ENCODE results near the gene NAA50. TPM values are rescaled to one million over a fixed set of nuclear protein-coding genes. Genes with fewer than 3 reads are reported as not detected.

Gene NAA50
- total and polyA plus RNA-seq, 10 of the 15 experiments (the other 5 are each of a cell fraction or from before 2014, with no cell fraction given) = 31.7 to 205 (median 110) TPM

GRCh38 chr3:113697500-113698090 lies 48.5 kb downstream of the NAA50 start (continued):
- TF ChIP-seq TARDBP (IDR thresholded peaks at IDR 0.05; ENCODE audit: borderline replicate concordance) (no peak), CHD4 (IDR thresholded peaks at IDR 0.05) (no peak), IKZF2 (IDR thresholded peaks at IDR 0.05) (peak; percentile 44 to 46; a peak in 1 of 4 replicates), CTCF (IDR thresholded peaks at IDR 0.05 in 2 of 3, conservative IDR thresholded peaks at IDR 0.05 in 1 of 3; ENCODE audit: control insufficient read depth in 2 of 3, extremely low read depth in 1 of 3, insufficient read depth in 1 of 3, low read depth in 3 of 3, low read length in 3 of 3) (no peak), RCOR1 (conservative IDR thresholded peaks at IDR 0.05; ENCODE audit: low read depth, low read length) (no peak)

GRCh38 chr3:113696658-113697499 lies 49.2 kb downstream of the NAA50 start:
- RAD21 ChIA-PET (ENCODE audit: unreplicated experiment) = interaction anchor here (0.6 to 2.2 kb wide), 12 partner anchors 8 to 747 kb away, joined by 3 to 15 read pairs (median 3); partner anchors contain the start of gene ATP6V1A
- Histone ChIP-seq H2AFZ (ENCODE audit: control insufficient read depth, low read depth, low read length) (peak overlapping the region; percentile 89), H3K36me3 (ENCODE audit: control insufficient read depth in 2 of 2, insufficient read depth in 2 of 2, low read length in 1 of 2) (no peaks in the 10 kb centered on the region; a peak in 1 of 4 replicates), H4K20me1 (ENCODE audit: control insufficient read depth, insufficient read depth) (no peaks in the 10 kb centered on the region), H3K4me1 (ENCODE audit: control insufficient read depth, insufficient read depth, low read length) (peaks cover 8% of the 10 kb centered on the region; the same call in 1 of the 2 replicates), H3K9me3 (replicated peaks; ENCODE audit: control insufficient read depth, insufficient read depth, low read length) (no peaks in the 10 kb centered on the region), H3K9ac (ENCODE audit: control insufficient read depth, insufficient read depth, low read length) (peak overlapping the region; percentile 94), H3K27ac (ENCODE audit: control insufficient read depth, insufficient read depth) (peak overlapping the region; percentile 81), H3K4me3 (peak overlapping the region; percentile 88), H3K4me2 (ENCODE audit: control insufficient read depth, insufficient read depth) (peak overlapping the region; percentile 95), H3K79me2 (ENCODE audit: control insufficient read depth, insufficient read depth, low read length) (peaks cover 21% of the 10 kb centered on the region), H3K27me3 (replicated peaks in 1 of 2; ENCODE audit: control insufficient read depth in 2 of 2, insufficient read depth in 2 of 2, low read length in 1 of 2) (no peaks in the 10 kb centered on the region)
- ATAC-seq (peak; percentile 93), FAIRE-seq (peak; percentile 99), DNase-seq (ENCODE audit: low read depth, low spot score) (peak; percentile 98)
- POLR2A ChIA-PET = interaction anchor here (1.1 to 1.7 kb wide), 4 partner anchors 11 to 49 kb away, joined by 3 to 9 read pairs (median 4); partner anchors contain the start of genes ATP6V1A and NAA50
- under 1% methylated on average over 33 of the region's 38 CpGs for WGBS (ENCODE audit: insufficient coverage, insufficient replicate concordance, low lambda C conversion rate, missing lambda C conversion rate)
- in situ Hi-C loops (cut with MboI) (no loop called here), intact Hi-C loops (cut with micrococcal nuclease; ENCODE audit: unreplicated experiment) (no loop called here)
- CTCF ChIA-PET = interaction anchor here (0.8 to 3.3 kb wide), 5 partner anchors 33 to 181 kb away, joined by 3 to 18 read pairs (median 3); partner anchors contain the start of gene NAA50
- SMC1A ChIA-PET (ENCODE audit: uncharacterized antibody, unreplicated experiment) = interaction anchor here (0.7 to 1.2 kb wide), 4 partner anchors 34 to 389 kb away, joined by 3 to 4 read pairs (median 3); no protein-coding TSS in a partner anchor
- BruUV-seq (replicated peaks) = TSS peak; percentile 94
- TF ChIP-seq ZBTB40 (IDR thresholded peaks at IDR 0.05; ENCODE audit: borderline replicate concordance) = peak; percentile 93
- peak; percentile 93 for TF ChIP-seq E4F1 (IDR thresholded peaks at IDR 0.05; ENCODE audit: borderline replicate concordance, partially characterized antibody)
- peak; percentile 98 for TF ChIP-seq SP1 (IDR thresholded peaks at IDR 0.05; ENCODE audit: low read depth, low read length)
- peak; percentile 52; the same call in 1 of the 2 replicates for TF ChIP-seq RFX5 (IDR thresholded peaks at IDR 0.05; ENCODE audit: low read depth, low read length)
- TF ChIP-seq CREB1 (IDR thresholded peaks at IDR 0.05; ENCODE audit: low read depth) = peak; percentile 92
- TF ChIP-seq NFYB (IDR thresholded peaks at IDR 0.05; ENCODE audit: insufficient read depth, low read depth, low read length) = peak; percentile 87

Data from GM12878 (cell line).